NCI-H1105 (cell line): ENCODE results near the gene CCR6.
"Not testable (repeated sequence)": the region's sequence is repeated elsewhere in the genome, so short reads cannot be mapped to it uniquely, and the experiment has no call there.

Experiments
- DNase-seq: peaks from one replicate; lab custom pipeline; 2025; lab: John Stamatoyannopoulos, UW

CCR6 gene

DNA sequence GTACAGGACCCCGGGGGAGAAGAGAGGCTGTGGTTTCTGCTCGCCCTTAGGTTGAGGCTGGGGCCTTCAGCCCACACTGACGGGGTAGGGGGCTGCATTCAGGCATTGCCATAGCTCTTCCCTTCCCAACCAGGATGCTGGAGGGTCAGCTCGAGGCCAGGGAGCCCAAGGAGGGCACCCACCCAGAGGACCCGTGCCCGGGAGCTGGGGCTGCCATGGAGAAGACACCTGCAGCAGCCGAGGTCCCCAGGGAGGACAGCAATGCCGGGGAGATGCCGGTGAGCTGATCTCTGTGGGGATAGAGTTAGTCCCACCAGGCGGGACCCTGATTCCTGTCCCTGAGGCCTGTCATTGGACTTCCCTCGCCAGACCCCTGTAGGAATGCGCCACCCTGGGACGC, 49.1 kb downstream of the CCR6 start:
- DNase-seq: not testable (repeated sequence)

DNA sequence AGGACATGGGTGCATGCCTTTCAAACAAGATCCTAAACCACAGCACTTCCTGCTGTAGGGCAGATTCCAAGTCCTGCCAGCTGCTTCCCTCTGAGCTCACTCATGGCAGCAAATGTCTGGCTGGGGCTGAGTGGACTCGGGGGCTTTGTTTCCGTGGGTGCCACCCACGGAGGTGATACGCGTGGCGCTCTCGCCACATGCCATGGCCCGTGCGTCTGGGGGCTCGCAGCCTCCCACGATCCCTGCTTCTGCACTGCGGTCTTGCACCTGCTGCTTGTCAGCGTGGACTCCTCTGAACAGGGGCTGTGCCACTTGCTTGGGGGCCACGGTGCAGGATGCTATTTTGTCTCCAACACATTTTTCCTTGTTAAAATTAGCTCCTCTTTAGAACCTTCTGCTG, 54.4 kb downstream of the CCR6 start:
- DNase-seq: not testable (repeated sequence)

DNA sequence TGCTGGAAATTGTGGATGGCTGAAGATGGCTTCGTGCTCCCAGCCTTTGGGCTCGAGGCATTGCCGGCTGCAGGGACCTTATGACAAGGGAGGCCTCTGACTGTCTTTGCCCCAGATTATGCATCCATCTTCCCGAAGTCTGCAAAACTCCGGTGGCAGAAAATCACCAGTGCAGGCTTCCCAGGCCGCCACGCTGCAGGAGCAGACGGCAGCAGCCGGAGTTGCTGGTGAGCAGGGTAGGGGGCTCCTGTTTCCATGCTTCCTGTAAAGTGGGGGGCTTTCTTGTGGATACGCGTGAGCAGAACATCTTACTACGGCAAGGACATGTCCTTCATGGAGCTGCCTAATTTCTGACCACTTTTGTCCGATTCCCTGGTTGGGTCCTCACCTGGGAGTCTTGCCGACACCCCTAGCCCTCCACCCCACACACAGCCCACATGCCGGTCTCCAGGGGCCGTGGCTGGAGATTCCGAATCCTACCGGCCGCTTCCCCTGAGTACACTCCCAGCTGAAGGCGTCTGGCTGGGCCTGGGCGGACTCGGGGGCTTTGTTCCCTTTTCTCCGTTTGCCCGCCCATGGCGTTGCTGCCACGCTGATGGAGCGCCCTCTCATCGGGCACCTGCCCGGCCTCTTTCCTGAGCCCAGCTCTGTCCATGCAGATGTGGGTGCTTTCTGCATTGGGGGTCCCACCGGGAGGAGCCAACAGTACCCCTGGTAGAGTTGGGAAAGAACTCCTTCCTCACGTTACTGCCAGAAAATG, 56.2 kb downstream of the CCR6 start:
- DNase-seq: not testable (repeated sequence)

DNA sequence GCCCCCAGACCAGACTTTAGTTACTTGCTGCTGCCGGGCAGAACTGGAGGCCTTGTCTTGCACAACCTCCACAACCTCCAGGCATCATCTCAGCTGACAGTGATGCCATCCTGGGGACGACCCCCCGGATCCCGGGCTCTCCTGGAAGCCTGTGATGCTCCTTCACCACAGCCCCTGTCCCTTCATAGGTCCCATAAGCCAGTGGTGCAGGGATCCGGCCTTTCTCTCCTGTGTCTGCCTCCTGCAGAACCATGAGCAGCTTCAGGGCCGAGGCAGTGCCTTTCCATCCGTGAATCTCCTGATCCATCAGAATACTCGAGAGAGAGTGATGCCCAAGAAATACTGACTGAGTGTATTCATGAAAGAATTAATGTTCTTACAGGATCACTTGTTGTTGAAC, 57.2 kb downstream of the CCR6 start:
- DNase-seq: not testable (repeated sequence)

DNA sequence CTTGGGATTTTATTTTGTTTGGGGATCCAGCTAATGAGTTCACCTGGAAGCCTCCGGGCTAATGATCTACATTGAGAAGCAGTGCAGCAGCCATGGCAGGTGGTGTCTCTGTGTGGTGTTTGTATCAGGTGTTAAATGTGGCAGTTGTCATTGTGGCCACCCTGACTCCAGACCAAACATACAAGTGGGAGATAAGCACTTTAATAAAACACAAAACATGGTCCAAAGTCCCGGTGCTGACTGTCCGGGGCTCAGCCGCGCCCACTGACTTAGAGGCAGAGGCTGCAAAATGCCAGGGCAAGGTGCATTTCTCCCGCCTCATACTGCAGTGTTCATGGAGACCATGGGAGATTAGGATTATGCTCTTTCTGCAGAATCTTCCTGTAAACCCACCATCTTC, 58.5 kb downstream of the CCR6 start:
- DNase-seq: not testable (repeated sequence)

DNA sequence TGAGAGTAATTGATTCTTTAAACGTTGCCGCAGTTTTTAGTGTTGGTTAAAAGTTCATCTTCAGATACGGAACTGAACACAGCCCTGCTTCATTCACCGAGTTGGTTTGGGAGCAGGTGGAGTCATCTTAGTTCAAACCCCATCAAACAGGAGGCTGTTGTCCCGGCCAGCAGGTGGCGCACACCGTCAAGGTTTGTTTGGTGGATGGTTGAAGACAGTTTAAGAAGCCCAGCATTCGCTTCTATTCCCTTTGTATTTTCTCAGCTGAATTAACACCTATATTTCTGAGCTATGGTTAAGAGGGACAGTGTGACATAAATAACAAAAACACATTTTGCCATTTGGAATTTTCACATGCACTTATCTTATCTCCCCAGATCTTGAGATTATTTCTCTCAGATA, 60.0 kb downstream of the CCR6 start:
- DNase-seq: not testable (repeated sequence)

DNA sequence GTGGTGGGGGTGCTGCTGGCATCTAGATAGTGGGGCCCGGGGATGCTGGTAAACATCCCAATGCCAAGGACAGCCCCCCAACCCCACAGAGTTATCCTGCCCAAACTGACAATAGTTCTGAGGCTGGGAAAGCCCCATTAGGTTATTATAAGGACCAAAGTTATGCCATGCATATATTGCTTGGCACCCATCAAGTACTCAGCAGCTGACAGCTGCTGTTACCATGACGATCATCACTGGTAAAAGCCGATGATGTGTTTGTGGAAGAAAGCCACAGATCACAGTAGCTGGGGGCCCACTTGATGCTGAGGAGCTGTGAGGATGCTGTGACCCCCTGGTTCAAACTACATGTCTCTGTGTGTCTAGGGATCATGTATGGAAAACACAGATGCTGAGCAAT, 62.2 kb downstream of the CCR6 start:
- DNase-seq: not testable (repeated sequence)

DNA sequence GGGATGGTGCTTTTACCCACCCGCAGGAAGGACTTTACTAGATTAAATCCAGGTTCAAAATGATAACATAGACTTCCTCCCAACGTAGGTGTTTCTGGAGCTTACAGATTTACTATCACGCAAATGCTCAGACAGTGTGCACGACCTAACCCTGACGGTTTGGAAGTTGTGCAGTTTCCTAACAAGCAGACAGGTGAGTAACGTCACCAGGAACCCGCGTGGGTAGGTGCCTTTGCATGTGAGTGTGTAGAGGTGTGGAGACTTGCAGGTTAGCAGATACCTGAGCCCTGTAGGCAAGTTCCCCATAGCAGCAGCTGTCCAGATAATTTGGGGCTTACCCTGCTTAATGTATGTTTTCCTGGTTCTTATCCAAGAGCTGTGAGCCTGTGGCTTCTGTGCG, 64.4 kb downstream of the CCR6 start:
- not testable (repeated sequence) for DNase-seq
